ENCODE measurements around the gene MARF1. TPM values are rescaled to one million over a fixed set of nuclear protein-coding genes. Genes with fewer than 3 reads are reported as not detected.

Gene MARF1
- total and polyA plus RNA-seq, 2 of the 8 experiments (the other 6 are each of a cell fraction or from before 2014, with no cell fraction given), result 5.6 to 31.4 TPM

GRCh38 chr16:15547768-15548096 is 95.2 kb downstream of the MARF1 start:
- POLR2A ChIA-PET (ENCODE audit: partially characterized antibody), result no interaction called here
- Histone ChIP-seq H4K20me1 (replicated peaks in 1 of 2; ENCODE audit: control insufficient read depth in 1 of 2, insufficient read depth in 2 of 2, low read length in 2 of 2) (no peaks in the 10 kb centered on the region), H3K4ac (replicated peaks; ENCODE audit: insufficient read length, low read depth, low read length) (no peak overlapping the region), H3K14ac (ENCODE audit: insufficient read length) (no peak overlapping the region), H3K36me3 (ENCODE audit: control insufficient read depth in 2 of 4, insufficient read depth in 4 of 4, low read length in 3 of 4) (no peaks in the 10 kb centered on the region; a peak in 1 of 8 replicates), H3K9ac (replicated peaks in 1 of 4; ENCODE audit: extremely low read depth in 1 of 4, low read depth in 3 of 4, low read length in 3 of 4) (no peak overlapping the region), H2AK5ac (ENCODE audit: low read depth, low read length) (no peak overlapping the region), H3K79me2 (ENCODE audit: control insufficient read depth in 1 of 2, insufficient read depth in 2 of 2, low read length in 2 of 2) (peaks cover 0 to 3% of the 10 kb centered on the region in 2 experiments; a peak in 1 of 4 replicates), H3K23me2 (ENCODE audit: low read depth, low read length) (no peaks in the 10 kb centered on the region), H4K91ac (replicated peaks; ENCODE audit: insufficient read length, low read length) (no peak overlapping the region), H2BK20ac (ENCODE audit: low read length) (no peak overlapping the region), H3K4me2 (ENCODE audit: insufficient read depth in 1 of 2, low read depth in 2 of 2, low read length in 2 of 2) (no peak overlapping the region), H3K18ac (ENCODE audit: extremely low read depth, low read length) (no peak overlapping the region), H3K27me3 (replicated peaks in 1 of 4; ENCODE audit: control insufficient read depth in 3 of 4, extremely low read depth in 1 of 4, insufficient read depth in 3 of 4, low read length in 3 of 4) (no peaks in the 10 kb centered on the region), H3K4me3 (ENCODE audit: extremely low read depth in 1 of 4, insufficient read depth in 2 of 4, low read depth in 3 of 4, low read length in 4 of 4) (no peak overlapping the region), H2BK5ac (ENCODE audit: low read depth, low read length) (no peak overlapping the region), H4K5ac (ENCODE audit: insufficient read length, low read depth, low read length) (no peak overlapping the region), H3K56ac (replicated peaks; ENCODE audit: insufficient read length, low read depth, low read length) (no peak overlapping the region), H2AFZ (ENCODE audit: low read length) (no peak overlapping the region), H3K4me1 (replicated peaks in 1 of 4; ENCODE audit: control insufficient read depth in 3 of 4, insufficient read depth in 4 of 4, low read length in 3 of 4) (peaks cover under 1 to 8% (median 5%) of the 10 kb centered on the region in 4 experiments; a peak in 6 of 7 replicates), H3K27ac (ENCODE audit: low read depth, low read length) (no peak overlapping the region), H3K9me3 (ENCODE audit: insufficient read depth in 2 of 2, low read depth in 1 of 2, low read length in 1 of 2) (peaks cover 7 to 11% of the 10 kb centered on the region in 2 experiments; a peak in 3 of 4 replicates), H2BK120ac (replicated peaks; ENCODE audit: low read depth, low read length) (no peak overlapping the region), H4K8ac (ENCODE audit: extremely low read depth, insufficient read depth, low read length) (no peak overlapping the region), H3K23ac (ENCODE audit: insufficient read length) (no peak overlapping the region), H2BK12ac (ENCODE audit: low read depth, low read length) (no peak overlapping the region), H3K79me1 (ENCODE audit: low read depth, low read length) (no peaks in the 10 kb centered on the region), H2BK15ac (ENCODE audit: low read length) (no peak overlapping the region)
- 91% methylated on average over 6 of the region's 6 CpGs; no CpG with 5 or more reads in 1 of the 2 experiments for WGBS, 2 experiments (ENCODE audit: extremely low coverage in 1 of 2, insufficient coverage in 1 of 2, insufficient read length in 1 of 2, insufficient replicate concordance in 2 of 2, low coverage in 1 of 2, low lambda C conversion rate in 2 of 2, missing lambda C conversion rate in 1 of 2)
- TF ChIP-seq TAF7 (optimal IDR thresholded peaks at IDR 0.05; ENCODE audit: borderline replicate concordance, low read depth, low read length) (no peak), ASH2L (IDR thresholded peaks at IDR 0.05; ENCODE audit: low read length) (no peak), CEBPB (IDR thresholded peaks at IDR 0.05; ENCODE audit: low read depth, low read length) (no peak), CTCF (IDR thresholded peaks at IDR 0.05; ENCODE audit: control extremely low read depth in 1 of 3, insufficient read depth in 1 of 3, low read depth in 1 of 3, low read length in 3 of 3) (no peak), EZH2 (IDR thresholded peaks at IDR 0.05; ENCODE audit: low read depth, low read length, severe bottlenecking) (no peak), EGR1 (IDR thresholded peaks at IDR 0.05; ENCODE audit: borderline replicate concordance, low read depth, low read length) (no peak), GABPA (IDR thresholded peaks at IDR 0.05; ENCODE audit: borderline replicate concordance, insufficient read depth, low read length) (no peak), NRF1 (IDR thresholded peaks at IDR 0.05; ENCODE audit: low read depth, low read length) (no peak)
- DNase-seq (ENCODE audit: low read depth in 1 of 2, low spot score in 2 of 2), result no peak
- FAIRE-seq, result no peak
- CTCF ChIA-PET (ENCODE audit: partially characterized antibody), result interaction anchor here (1.0 to 2.9 kb wide), 7 partner anchors 9 to 143 kb away, joined by 3 to 12 read pairs (median 3); no protein-coding TSS in a partner anchor

All from H1 (cell line).